Activated gamma-delta T cell treated with Interleukin-2 at 50 U/mL for 16 hours (primary cell): ENCODE measurements around the gene CNOT3.
"Not testable (repeated sequence)": the region's sequence is repeated elsewhere in the genome, so short reads cannot be mapped to it uniquely, and the experiment has no call there.

Experiments
- DNase-seq: peaks from one replicate; pipeline ENCODE4 v3.0.0-alpha.2; 2020

CNOT3 gene

GRCh38 chr19:54137699-54138488 lies at the start of gene CNOT3:
TSS of gene CNOT3 (plus strand) at chr19:54137762. CDS start at chr19:54142979, 5,217 bp downstream.
- DNase-seq = peak; percentile 33

- no peak for DNase-seq
Measured at GRCh38 chr19:54094426-54095000, 43.0 kb upstream of the CNOT3 start.

DNA sequence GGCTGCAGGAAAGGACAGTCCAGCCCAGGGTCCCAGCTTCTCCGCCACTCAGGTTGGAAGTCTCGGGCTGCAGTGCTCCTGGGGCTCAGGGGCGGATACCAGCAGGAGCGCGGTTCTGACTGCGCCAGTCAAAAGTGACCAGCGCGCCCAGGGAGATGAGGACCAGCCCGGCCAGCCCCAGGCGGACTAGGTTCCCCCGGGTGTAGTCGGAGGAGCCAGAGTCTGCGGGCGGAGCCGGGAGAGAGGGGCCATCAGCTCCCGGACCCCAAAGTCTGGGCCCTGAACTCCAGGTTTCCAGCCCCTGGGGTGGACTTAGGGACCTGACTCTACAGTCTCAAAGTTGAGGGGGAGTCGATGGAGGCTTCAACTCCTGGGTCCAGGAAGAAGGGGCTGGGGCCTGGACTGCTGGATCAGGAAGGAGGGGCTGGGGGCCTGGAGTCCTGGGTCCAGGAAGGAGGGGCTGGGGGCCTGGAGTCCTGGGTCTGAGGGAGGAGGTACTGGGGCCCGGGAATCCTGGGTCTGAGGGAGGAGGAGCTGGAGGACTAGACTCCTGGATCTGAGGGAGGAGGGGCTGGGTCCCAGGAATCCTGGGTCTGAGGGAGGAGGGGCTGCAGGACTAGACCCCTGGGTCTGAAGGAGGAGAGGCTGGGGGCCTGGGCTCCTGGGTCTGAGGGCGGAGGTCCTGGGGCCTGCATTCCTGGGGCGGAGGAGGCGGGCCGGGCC lies 42.3 kb upstream of the CNOT3 start:
- DNase-seq = no peak

DNA sequence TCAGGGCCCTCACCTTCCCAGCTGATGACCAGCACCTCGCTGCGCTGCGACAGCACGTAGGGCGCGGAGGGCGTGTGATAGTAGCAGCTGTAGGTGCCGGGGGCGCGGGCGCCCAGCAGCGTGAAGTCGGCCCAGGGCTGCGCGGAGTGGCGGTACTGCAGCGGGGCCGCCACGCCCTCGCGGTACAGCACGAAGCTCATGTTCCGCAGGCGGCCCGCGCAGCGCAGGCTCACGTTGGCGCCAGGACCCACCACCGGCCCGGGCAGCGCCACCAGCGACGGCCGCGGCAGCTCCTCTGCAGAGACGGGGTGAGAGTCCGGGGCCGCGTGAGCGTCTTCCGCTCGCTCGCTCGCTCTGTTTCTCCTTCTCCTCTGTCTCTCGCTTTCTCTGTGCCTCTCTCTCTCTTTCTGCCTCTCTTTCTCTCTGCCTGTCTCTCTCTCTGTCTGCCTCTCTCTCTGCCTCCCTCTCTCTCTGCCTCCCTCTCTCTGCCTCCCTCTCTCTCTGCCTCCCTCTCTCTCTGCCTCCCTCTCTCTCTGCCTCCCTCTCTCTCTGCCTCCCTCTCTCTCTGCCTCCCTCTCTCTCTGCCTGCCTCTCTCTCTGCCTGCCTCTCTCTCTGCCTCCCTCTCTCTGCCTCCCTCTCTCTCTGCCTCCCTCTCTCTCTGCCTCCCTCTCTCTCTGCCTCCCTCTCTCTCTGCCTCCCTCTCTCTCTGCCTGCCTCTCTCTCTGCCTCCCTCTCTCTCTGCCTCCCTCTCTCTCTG lies 41.5 kb upstream of the CNOT3 start:
- DNase-seq = peak; percentile 52

DNA sequence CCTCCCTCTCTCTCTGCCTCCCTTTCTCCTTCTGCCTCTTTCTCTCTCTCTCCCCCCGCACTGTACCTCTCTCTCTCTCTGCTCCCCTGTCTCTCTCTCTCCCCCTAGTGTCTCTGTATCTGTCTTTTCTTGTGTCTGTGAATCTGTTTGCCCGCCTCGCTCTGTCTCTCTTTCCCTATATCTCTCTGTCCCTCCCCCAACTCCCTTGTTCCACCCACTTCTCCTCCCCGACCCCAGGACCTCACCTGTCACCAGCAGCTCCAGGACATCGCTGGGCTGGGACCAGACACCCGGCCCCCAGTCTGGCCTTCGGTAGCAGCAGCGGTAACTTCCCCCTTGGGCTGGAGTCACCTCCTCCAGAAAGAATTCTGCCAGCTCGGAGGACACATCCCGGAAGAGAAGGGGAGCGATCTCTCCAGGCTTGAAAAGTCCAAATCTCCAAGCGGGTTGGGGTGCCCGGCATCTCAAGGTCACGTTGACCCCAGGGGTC lies 40.9 kb upstream of the CNOT3 start:
- DNase-seq = peak; percentile 21

DNA sequence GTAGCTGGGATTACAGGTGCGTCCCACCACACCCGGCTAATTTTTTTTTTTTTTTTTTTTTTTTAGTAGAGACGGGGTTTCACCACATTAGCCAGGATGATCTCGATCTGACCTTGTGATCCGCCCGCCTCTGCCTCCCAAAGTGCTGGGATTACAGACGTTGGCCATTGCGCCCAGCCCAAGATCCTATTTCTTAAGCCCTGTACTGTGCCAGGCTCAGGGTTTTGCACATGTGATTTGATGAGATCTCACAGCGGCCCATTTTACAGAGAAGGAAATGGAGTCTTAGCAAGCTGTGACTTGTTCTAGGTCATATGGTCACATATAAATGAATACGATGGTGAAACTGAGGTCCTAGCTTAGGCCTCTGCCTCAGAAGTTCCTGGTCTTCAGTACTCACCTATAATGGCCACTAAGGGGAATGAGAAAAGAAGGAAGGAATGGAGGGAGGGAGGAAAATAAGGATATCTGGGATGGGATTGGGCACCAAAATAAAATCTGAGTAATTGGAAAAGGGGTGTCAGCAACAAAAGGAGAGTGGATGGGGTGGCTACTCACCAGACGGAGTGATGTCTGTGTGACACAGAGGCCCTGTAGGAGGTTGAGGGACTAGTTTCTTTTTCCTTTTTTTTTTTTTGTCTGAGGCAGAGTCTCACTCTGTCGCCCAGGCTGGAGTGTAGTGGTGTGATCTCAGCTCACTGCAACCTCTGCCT lies 38.2 kb upstream of the CNOT3 start:
- no peak for DNase-seq

GRCh38 chr19:54099903-54100255 lies 37.7 kb upstream of the CNOT3 start:
- not testable (repeated sequence) for DNase-seq

DNA sequence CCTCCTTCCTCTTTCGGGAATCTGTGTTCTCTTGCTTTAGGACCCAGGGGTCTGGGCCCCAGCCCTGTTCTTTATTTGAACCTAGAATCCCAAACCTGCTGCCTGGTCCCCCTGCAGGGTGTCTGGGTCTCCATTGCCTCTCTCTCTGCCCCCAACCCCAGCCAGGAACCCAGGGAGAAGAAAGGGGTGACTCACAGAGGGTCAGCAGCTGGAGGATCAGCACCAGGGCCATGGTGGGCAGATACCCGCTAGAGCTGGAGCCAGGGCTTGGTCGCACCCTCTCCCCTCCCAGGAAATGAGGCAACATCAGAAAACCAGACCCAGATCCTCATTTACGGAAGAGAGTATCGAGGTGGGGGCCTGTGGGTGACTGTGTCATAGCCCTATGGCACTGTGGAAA lies 37.0 kb upstream of the CNOT3 start, which contains the start of gene OSCAR:
Gene OSCAR (minus strand): TSS at position 243 of the 400 bp plus-strand sequence. CDS start 11 bp downstream, at position 232.
- no peak for DNase-seq

DNA sequence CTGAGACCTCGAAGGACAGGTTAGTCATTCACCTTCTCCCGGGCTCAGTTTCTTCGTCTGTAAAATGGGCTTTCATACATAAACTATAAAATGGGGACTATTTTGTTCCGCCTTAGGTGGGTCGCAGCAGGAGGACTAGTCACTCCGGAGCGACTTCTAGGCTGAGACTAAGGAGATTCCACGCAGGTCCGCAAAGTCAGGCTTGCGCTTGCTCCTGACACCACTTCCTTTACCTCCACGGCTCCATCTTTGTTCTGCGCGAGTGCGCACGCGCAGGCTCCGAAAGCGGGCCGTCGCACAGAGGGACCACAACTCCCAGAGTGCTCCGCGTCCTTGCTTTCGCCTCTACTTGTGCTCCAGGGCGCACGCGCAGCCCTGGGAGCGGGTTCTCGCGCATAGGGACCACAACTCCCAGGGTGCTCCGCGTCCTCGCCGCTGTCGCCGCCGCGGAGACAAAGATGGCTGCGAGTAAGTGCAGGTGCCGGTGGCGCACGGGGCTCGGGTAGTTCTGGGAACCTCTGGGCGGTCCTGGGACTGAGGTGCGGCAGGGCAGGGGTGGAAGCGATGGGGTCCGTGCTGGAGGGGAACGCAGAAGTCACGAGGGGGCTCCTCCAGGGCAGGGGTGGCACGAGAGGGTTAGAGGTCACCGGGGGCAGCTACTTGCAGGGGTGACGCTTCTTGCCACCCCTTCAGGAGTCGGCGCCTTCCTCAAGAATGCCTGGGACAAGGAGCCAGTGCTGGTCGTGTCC lies 35.0 kb upstream of the CNOT3 start, which contains the start of gene NDUFA3:
Gene NDUFA3 (plus strand): TSS at position 435 of the 749 bp plus-strand sequence. CDS start 24 bp downstream, at position 459.
- DNase-seq = peak; percentile 97

- DNase-seq = no peak
Measured at GRCh38 chr19:54104998-54105715, 32.4 kb upstream of the CNOT3 start.

GRCh38 chr19:54105796-54106195 lies 31.8 kb upstream of the CNOT3 start:
- no peak for DNase-seq

DNA sequence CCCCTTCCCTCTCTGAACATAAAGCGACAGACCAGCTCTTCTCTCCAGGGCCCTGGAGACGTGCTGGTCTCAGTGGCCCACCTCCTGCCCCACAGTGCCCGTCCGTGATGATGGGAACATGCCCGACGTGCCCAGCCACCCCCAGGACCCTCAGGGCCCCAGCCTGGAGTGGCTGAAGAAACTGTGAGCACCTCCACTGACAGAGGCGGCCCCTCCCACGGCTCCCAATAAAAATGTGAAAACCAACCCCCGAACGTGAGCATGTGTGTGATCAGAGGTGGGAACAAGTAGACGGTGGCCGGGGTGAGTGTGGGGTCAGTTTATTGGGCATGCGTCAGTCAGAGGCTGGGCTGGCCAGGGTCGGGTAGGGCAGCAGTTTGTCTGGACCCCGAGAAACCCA lies 30.8 kb upstream of the CNOT3 start:
- DNase-seq = no peak

GRCh38 chr19:54107876-54108490 lies 29.6 kb upstream of the CNOT3 start:
- DNase-seq = no peak

- no peak for DNase-seq
Measured at GRCh38 chr19:54108496-54108895, 29.1 kb upstream of the CNOT3 start.

DNA sequence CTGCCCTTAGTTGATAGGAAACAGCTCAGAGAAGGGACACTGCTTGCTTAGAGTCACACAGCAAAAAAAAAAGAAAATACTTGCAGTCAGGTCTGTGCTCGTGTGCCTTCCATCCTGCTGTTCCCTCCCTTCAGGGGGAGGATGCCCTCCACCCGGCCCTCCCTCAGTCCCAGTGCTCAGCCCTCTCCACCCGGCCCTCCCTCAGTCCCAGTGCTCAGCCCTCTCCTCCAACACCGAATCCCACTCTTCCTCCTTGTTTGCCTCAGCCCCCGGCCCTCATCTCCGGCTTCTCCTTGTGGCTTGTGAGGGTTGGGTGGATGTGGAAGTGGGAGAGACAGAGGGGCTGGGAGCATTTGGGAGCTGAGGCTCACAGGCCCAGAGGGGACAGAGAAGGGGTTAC lies 27.9 kb upstream of the CNOT3 start:
- DNase-seq = no peak

GRCh38 chr19:54114340-54115108 lies 23.0 kb upstream of the CNOT3 start:
- peak; percentile 49 for DNase-seq

DNA sequence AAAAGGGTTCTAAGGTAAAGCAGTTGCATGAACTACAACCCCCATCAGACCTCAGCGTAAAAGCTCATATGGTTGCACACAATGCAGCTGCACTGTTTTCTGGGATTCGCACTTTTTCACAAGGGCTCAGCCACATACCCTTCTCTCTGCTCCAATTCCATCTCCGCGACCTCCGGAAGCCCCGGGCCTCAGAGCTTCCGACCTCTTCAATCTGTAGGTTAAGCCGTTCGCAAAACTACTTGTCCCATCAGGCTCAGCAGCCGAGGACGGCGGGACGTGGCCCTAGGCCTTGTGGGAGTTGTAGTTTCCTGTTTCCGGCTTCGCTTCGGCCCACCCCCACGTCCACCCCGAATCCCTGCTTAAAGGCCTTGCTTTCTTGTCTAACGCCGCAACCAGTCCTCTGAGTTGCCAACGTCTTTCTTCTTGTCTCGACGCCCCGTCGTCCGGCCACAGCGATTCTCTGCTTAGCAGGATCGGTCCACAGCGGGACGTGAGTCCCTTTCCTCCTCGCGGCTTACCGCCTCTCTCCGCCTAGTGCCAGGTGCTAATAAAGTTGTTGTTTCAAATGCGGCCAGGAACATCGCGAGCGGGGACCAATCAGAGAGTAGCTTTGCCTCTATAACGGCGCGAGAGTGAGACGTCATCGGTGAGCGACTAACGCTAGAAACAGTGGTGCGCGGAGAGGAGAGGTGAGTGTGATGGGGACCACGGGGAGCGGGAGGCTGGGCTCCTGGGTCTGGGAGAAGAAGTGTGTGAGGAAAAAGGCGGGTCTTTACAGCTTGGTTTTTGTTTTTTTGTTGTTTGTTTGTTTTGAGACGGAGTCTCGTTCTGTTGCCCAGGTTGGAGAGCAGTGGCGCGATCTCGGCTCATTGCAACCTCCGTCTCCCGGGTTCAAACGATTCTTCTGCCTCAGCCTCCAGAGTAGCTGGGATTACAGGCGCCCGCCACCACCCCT lies 22.2 kb upstream of the CNOT3 start, which contains the start of the genes PRPF31 and TFPT:
Gene PRPF31 (plus strand): TSS at position 646 of the 955 bp plus-strand sequence. CDS start 2,525 bp downstream, outside the sequence.
Gene TFPT (minus strand): TSS at position 549 of the 955 bp plus-strand sequence. CDS start 388 bp downstream, at position 161.
- DNase-seq = peak; percentile 95

DNA sequence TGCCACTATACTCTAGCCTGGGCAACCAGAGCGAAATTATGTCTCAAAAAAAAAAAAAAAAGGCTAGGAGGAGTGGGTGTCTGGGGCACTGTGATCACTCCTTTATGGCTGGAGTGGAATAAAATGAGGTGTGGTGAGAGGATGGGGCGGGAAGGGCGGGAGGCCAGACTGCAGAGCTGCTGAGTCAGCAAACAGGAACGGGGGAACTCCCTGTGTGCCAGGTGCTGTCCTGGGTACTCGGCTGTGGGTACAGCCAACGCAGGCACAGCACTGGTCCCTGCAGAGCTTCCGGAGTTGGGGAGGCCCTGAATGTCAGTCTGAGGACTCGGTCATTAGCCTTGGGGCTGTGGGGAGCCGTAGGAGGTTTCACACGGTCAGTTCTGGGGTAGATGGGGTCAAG lies 16.3 kb upstream of the CNOT3 start:
- DNase-seq = no peak
